ENCODE measurements around the gene ALG1. TPM values are rescaled to one million over a fixed set of nuclear protein-coding genes. Genes with fewer than 3 reads are reported as not detected.

The ALG1 gene
- total RNA-seq, 1 donor from 2014 or later, result 23.1 TPM

DNA sequence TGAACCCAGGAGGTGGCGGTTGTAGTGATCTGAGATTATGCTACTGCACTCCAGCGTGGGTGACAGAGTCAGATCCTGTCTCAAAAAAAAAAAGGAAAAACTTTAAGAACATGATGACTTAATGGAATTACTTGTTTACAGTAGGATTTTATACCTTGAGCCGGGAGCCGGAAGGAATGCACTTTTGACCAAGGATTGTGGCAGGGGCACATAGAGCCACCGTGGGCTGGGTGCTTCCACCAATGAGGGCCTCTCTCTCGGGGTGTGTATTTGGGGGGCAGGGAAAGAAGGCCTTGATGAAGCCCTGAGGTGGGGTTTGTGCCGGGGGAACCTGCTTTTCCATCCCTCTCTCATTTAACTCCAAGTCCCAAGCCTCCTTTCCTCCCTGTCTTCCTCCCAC lies 31.2 kb upstream of the ALG1 start:
- TF ChIP-seq EZH2 (IDR thresholded peaks at IDR 0.05; ENCODE audit: insufficient read depth, low read length), result no peak
- TF ChIP-seq, protein P1, sequence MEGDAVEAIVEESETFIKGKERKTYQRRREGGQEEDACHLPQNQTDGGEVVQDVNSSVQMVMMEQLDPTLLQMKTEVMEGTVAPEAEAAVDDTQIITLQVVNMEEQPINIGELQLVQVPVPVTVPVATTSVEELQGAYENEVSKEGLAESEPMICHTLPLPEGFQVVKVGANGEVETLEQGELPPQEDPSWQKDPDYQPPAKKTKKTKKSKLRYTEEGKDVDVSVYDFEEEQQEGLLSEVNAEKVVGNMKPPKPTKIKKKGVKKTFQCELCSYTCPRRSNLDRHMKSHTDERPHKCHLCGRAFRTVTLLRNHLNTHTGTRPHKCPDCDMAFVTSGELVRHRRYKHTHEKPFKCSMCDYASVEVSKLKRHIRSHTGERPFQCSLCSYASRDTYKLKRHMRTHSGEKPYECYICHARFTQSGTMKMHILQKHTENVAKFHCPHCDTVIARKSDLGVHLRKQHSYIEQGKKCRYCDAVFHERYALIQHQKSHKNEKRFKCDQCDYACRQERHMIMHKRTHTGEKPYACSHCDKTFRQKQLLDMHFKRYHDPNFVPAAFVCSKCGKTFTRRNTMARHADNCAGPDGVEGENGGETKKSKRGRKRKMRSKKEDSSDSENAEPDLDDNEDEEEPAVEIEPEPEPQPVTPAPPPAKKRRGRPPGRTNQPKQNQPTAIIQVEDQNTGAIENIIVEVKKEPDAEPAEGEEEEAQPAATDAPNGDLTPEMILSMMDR (IDR thresholded peaks at IDR 0.05; ENCODE audit: insufficient read depth, low read depth, low read length), result no peak
- Histone ChIP-seq H3K4me3 (ENCODE audit: insufficient read depth, low read depth, low read length) (no peak overlapping the region), H3K4me2 (ENCODE audit: low read length) (no peak overlapping the region), H3K9ac (ENCODE audit: low read length) (no peak overlapping the region), H3K9me3 (ENCODE audit: insufficient read depth, low read depth, low read length) (no peaks in the 10 kb centered on the region), H3K27ac (ENCODE audit: low read depth, low read length) (no peak overlapping the region), H3K36me3 (ENCODE audit: insufficient read depth, low read length) (no peaks in the 10 kb centered on the region), H4K20me1 (ENCODE audit: insufficient read depth, low read length) (no peaks in the 10 kb centered on the region), H3K4me1 (ENCODE audit: insufficient read depth, low read length) (peaks cover 26% of the 10 kb centered on the region), H3K79me2 (ENCODE audit: insufficient read depth, low read length) (no peaks in the 10 kb centered on the region), H2AFZ (ENCODE audit: low read depth, low read length) (no peak overlapping the region), H3K27me3 (ENCODE audit: insufficient read depth, low read length) (no peaks in the 10 kb centered on the region)
- Mint-ChIP-seq H3K4me1 (ENCODE audit: low read depth, unreplicated experiment) (peaks cover 23% of the 10 kb centered on the region), H3K27me3 (ENCODE audit: low read depth, unreplicated experiment) (no peaks in the 10 kb centered on the region), H3K9me3 (ENCODE audit: unreplicated experiment) (no peaks in the 10 kb centered on the region), H3K4me3 (ENCODE audit: unreplicated experiment) (no peak overlapping the region), H3K36me3 (ENCODE audit: low read depth, unreplicated experiment) (no peaks in the 10 kb centered on the region), H3K27ac (ENCODE audit: unreplicated experiment) (peak overlapping the region; percentile 81)
- FAIRE-seq (no peak), DNase-seq (ENCODE audit: low read depth) (no peak)

DNA sequence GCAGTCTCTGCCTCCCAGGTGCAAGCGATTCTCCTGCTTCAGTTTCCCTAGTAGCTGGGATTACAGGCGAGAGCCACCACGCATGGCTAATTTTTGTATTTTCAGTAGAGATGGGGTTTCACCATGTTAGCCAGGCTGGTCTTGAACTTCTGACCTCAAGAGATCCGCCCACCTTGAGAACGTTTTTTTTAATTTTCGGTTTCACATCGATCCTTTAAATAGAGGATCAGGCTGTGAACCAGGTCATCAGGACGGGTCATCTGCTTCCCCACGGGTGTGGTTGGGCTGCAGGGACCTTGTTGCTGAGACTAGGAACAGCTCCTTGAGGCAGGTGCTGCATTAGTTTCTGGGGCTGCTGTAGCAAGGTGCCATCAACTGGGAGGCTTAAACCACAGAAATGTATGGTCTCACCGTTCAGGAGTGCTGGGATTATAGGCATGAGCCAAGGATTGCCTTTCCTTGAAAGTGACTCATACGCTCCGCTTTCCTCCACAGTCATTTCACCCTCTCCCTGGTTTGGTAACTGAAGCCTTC lies 30.0 kb upstream of the ALG1 start:
- Histone ChIP-seq H3K9me3 (ENCODE audit: insufficient read depth, low read depth, low read length) (no peaks in the 10 kb centered on the region), H3K4me3 (ENCODE audit: insufficient read depth, low read depth, low read length) (no peak overlapping the region), H4K20me1 (ENCODE audit: insufficient read depth, low read length) (no peaks in the 10 kb centered on the region), H3K27ac (ENCODE audit: low read depth, low read length) (peak overlapping the region; percentile 23), H3K27me3 (ENCODE audit: insufficient read depth, low read length) (peaks cover 2% of the 10 kb centered on the region), H3K4me2 (ENCODE audit: low read length) (peak overlapping the region; percentile 65), H2AFZ (ENCODE audit: low read depth, low read length) (no peak overlapping the region), H3K9ac (ENCODE audit: low read length) (no peak overlapping the region), H3K4me1 (ENCODE audit: insufficient read depth, low read length) (peaks cover 21% of the 10 kb centered on the region), H3K36me3 (ENCODE audit: insufficient read depth, low read length) (no peaks in the 10 kb centered on the region), H3K79me2 (ENCODE audit: insufficient read depth, low read length) (no peaks in the 10 kb centered on the region)
- Mint-ChIP-seq H3K27ac (ENCODE audit: unreplicated experiment) (peak overlapping the region; percentile 84), H3K9me3 (ENCODE audit: unreplicated experiment) (no peaks in the 10 kb centered on the region), H3K27me3 (ENCODE audit: low read depth, unreplicated experiment) (peaks cover 1% of the 10 kb centered on the region), H3K4me1 (ENCODE audit: low read depth, unreplicated experiment) (peaks cover 21% of the 10 kb centered on the region), H3K36me3 (ENCODE audit: low read depth, unreplicated experiment) (no peaks in the 10 kb centered on the region), H3K4me3 (ENCODE audit: unreplicated experiment) (peak overlapping the region; percentile 20)
- no peak for FAIRE-seq
- TF ChIP-seq EZH2 (IDR thresholded peaks at IDR 0.05; ENCODE audit: insufficient read depth, low read length), result no peak
- TF ChIP-seq, protein P1 (IDR thresholded peaks at IDR 0.05; ENCODE audit: insufficient read depth, low read depth, low read length), result no peak
- peak; percentile 91 for DNase-seq (ENCODE audit: low read depth)

DNA sequence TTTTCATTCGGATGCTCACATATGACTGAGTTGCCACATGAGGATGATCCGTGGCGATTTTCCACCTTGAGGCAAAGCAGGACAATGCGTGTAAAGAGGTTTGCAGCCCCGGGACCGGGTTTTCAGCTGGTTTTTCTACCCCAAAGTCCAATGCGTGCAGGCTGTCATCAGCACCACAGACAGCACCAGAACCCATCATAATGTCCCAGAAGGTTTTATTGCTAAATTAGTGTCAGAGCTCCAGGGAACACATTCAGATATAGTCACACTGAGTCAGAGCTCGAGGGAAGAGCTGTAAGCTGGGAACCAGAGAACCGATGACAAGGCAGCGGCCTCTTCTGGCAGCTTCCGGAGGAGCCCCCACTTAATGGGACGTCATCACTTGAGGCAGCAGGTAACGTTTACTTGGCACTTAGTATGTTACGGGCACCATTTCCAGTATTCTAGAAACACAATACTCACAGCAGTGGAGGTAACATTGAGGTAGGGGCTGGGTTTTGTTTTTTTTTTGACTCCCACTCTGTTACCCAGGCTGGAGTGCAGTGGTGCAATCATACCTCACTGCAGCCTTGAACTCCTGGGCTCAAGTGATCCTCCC lies 29.0 kb upstream of the ALG1 start:
- Histone ChIP-seq H3K4me1 (ENCODE audit: insufficient read depth, low read length) (peaks cover 21% of the 10 kb centered on the region), H2AFZ (ENCODE audit: low read depth, low read length) (no peak overlapping the region), H4K20me1 (ENCODE audit: insufficient read depth, low read length) (no peaks in the 10 kb centered on the region), H3K27me3 (ENCODE audit: insufficient read depth, low read length) (peaks cover 7% of the 10 kb centered on the region), H3K4me3 (ENCODE audit: insufficient read depth, low read depth, low read length) (no peak overlapping the region), H3K36me3 (ENCODE audit: insufficient read depth, low read length) (no peaks in the 10 kb centered on the region), H3K79me2 (ENCODE audit: insufficient read depth, low read length) (no peaks in the 10 kb centered on the region), H3K9me3 (ENCODE audit: insufficient read depth, low read depth, low read length) (no peaks in the 10 kb centered on the region), H3K4me2 (ENCODE audit: low read length) (peak overlapping the region; percentile 65), H3K9ac (ENCODE audit: low read length) (peak overlapping the region; percentile 28), H3K27ac (ENCODE audit: low read depth, low read length) (peak overlapping the region; percentile 22)
- Mint-ChIP-seq H3K4me1 (ENCODE audit: low read depth, unreplicated experiment) (peaks cover 21% of the 10 kb centered on the region), H3K27me3 (ENCODE audit: low read depth, unreplicated experiment) (peaks cover 2% of the 10 kb centered on the region), H3K9me3 (ENCODE audit: unreplicated experiment) (no peaks in the 10 kb centered on the region), H3K36me3 (ENCODE audit: low read depth, unreplicated experiment) (no peaks in the 10 kb centered on the region), H3K4me3 (ENCODE audit: unreplicated experiment) (no peak overlapping the region), H3K27ac (ENCODE audit: unreplicated experiment) (peak overlapping the region; percentile 84)
- no peak for TF ChIP-seq EZH2 (IDR thresholded peaks at IDR 0.05; ENCODE audit: insufficient read depth, low read length)
- TF ChIP-seq, protein P1 (IDR thresholded peaks at IDR 0.05; ENCODE audit: insufficient read depth, low read depth, low read length), result no peak
- DNase-seq (ENCODE audit: low read depth) (peak; percentile 51), FAIRE-seq (no peak)

All from astrocyte (in vitro differentiated cells and primary cell).